ENCODE measurements around the gene LZTFL1. TPM values are rescaled to one million over a fixed set of nuclear protein-coding genes. Genes with fewer than 3 reads are reported as not detected.

Gene LZTFL1
- total and polyA plus RNA-seq, 2 donors (not counting 3 experiments of a cell fraction or from before 2014, with no cell fraction given), result 18.2 to 26.1 TPM

DNA sequence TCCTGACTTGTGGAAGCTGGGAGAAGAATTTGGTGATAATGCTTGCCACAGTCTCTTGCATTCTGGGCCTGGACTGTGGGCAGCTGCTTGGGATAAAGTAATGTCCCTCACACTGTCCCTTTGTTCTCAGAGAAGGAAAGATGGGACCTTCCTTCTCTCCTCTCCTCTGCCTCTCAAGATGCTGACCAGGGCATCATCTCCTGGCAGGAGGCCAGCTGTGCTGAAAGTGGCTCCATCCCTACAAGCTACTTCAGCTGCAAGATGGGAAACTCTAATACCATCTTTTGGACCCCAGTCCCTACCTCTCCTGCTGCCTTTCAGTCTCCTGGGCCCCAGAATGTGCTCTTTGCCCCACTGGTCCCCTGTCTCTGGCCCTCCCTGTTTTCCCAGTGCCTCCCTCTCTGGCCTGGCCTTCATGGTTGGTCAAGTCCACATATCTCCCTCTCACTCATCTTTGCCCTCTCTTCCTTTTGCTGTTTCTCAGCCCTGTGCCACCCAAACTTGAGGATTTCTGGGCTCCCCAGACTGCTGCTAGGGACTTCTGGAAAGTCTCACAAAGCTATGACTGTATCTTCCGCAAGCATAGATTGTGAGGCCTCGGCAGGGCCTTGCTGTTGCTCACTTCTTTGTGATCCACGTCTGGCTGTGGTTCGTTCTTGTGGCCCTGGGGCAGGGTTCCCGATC, 38.5 kb downstream of the LZTFL1 start:
- no peaks in the 10 kb centered on the region for H3K79me2 ChIP-seq (ENCODE audit: control insufficient read depth, insufficient read depth, low read length)
- no TSS peak for BruUV-seq (replicated peaks)
- no peak overlapping the region for H3K4me3 ChIP-seq (replicated peaks in 1 of 3; ENCODE audit: insufficient read depth in 1 of 3, low read depth in 1 of 3, low read length in 3 of 3)
- no peak overlapping the region for H2AFZ ChIP-seq (ENCODE audit: low read depth, low read length)
- FAIRE-seq (no peak), DNase-seq (ENCODE audit: low read depth, low spot score) (no peak)
- CTCF ChIA-PET, result no interaction called here
- no peaks in the 10 kb centered on the region for H3K9me1 ChIP-seq (replicated peaks; ENCODE audit: control insufficient read depth, extremely low read depth, insufficient read depth, low read length)
- H3K27ac ChIP-seq (ENCODE audit: insufficient read depth, low read depth, low read length), result no peak overlapping the region
- H3K9me3 ChIP-seq (replicated peaks; ENCODE audit: control insufficient read depth, insufficient read depth, low read length), result no peaks in the 10 kb centered on the region
- intact Hi-C loops (cut with micrococcal nuclease), result no loop called here
- H3K4me2 ChIP-seq (ENCODE audit: insufficient read depth, low read length), result no peak overlapping the region
- dilution Hi-C loops (cut with MboI; ENCODE audit: extremely low pct_ligation_motif_present, low sequenced_read_pairs), result no loop called here
- no peaks in the 10 kb centered on the region for H3K4me1 ChIP-seq (ENCODE audit: control insufficient read depth, extremely low read depth, insufficient read depth, low read length)
- H4K20me1 ChIP-seq (replicated peaks; ENCODE audit: control insufficient read depth, extremely low read depth, insufficient read depth, low read length), result no peaks in the 10 kb centered on the region
- POLR2A ChIA-PET, result no interaction called here
- H3K36me3 ChIP-seq (ENCODE audit: control insufficient read depth in 2 of 2, extremely low read depth in 1 of 2, insufficient read depth in 2 of 2, low read length in 2 of 2), result no peaks in the 10 kb centered on the region
- TF ChIP-seq GATA2 (IDR thresholded peaks at IDR 0.05; ENCODE audit: insufficient read depth, insufficient read length, low read depth, low read length) (no peak), POLR2AphosphoS5 (IDR thresholded peaks at IDR 0.05; ENCODE audit: insufficient read depth, low read depth, low read length) (no peak), EZH2 (IDR thresholded peaks at IDR 0.05; ENCODE audit: borderline replicate concordance, low read depth, low read length, severe bottlenecking) (no peak), MYC (IDR thresholded peaks at IDR 0.05; ENCODE audit: low read depth, low read length) (no peak), POLR2A (IDR thresholded peaks at IDR 0.05; ENCODE audit: low read depth, low read length) (no peak), JUN (IDR thresholded peaks at IDR 0.05; ENCODE audit: borderline replicate concordance, insufficient read depth, insufficient read length, low read depth) (no peak), FOS (IDR thresholded peaks at IDR 0.05; ENCODE audit: borderline replicate concordance, insufficient read depth, low read length) (no peak)
- TF ChIP-seq, protein P1, sequence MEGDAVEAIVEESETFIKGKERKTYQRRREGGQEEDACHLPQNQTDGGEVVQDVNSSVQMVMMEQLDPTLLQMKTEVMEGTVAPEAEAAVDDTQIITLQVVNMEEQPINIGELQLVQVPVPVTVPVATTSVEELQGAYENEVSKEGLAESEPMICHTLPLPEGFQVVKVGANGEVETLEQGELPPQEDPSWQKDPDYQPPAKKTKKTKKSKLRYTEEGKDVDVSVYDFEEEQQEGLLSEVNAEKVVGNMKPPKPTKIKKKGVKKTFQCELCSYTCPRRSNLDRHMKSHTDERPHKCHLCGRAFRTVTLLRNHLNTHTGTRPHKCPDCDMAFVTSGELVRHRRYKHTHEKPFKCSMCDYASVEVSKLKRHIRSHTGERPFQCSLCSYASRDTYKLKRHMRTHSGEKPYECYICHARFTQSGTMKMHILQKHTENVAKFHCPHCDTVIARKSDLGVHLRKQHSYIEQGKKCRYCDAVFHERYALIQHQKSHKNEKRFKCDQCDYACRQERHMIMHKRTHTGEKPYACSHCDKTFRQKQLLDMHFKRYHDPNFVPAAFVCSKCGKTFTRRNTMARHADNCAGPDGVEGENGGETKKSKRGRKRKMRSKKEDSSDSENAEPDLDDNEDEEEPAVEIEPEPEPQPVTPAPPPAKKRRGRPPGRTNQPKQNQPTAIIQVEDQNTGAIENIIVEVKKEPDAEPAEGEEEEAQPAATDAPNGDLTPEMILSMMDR (IDR thresholded peaks at IDR 0.05; ENCODE audit: extremely low read depth in 1 of 2, insufficient read depth in 1 of 2, low read depth in 1 of 2, low read length in 2 of 2), result no peak
- TF ChIP-seq, protein P2, sequence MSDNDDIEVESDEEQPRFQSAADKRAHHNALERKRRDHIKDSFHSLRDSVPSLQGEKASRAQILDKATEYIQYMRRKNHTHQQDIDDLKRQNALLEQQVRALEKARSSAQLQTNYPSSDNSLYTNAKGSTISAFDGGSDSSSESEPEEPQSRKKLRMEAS (IDR thresholded peaks at IDR 0.05; ENCODE audit: insufficient read depth, insufficient read length), result no peak
- H3K9ac ChIP-seq (replicated peaks; ENCODE audit: extremely low read depth, insufficient read depth, low read length), result no peak overlapping the region
- H3K27me3 ChIP-seq (ENCODE audit: control insufficient read depth in 2 of 2, insufficient read depth in 2 of 2, low read length in 2 of 2), result peaks cover 6 to 12% of the 10 kb centered on the region in 2 experiments
